ENCODE measurements around the gene POLR3E.

GRCh38 chr16:22315979-22316378, 18.8 kb downstream of the POLR3E start:
- TF ChIP-seq CTCF (IDR thresholded peaks at IDR 0.05) (no peak), POLR2AphosphoS5 (IDR thresholded peaks at IDR 0.05) (no peak), POLR2A (IDR thresholded peaks at IDR 0.05) (no peak)

Measured in transverse colon (tissue), 4 donors.